Suppressor macrophage treated with lipopolysaccharide for 1 hour (primary cell): ENCODE results near the gene PRAF2.

ENCODE experiments used
- DNase-seq, 3 donors: peaks; one replicate each; pipeline ENCODE4 v3.0.0-alpha.2; 2020 to 2022

PRAF2 gene

GRCh38 chrX:49041744-49042580 is 31.8 kb downstream of the PRAF2 start:
- DNase-seq, result peak; percentile 31 to 47 (median 38)

GRCh38 chrX:49040376-49040955 is 33.3 kb downstream of the PRAF2 start:
- DNase-seq, result no peak

- DNase-seq, result peak; percentile 78 to 82 (median 79)
These were observed 34.0 kb downstream of the PRAF2 start for GRCh38 chrX:49039598-49040375.

- peak; percentile 21 to 24 (median 23) for DNase-seq
These were observed 35.8 kb downstream of the PRAF2 start for GRCh38 chrX:49037883-49038475.

GRCh38 chrX:49030283-49030682 is 43.5 kb downstream of the PRAF2 start:
- DNase-seq, result no peak

- DNase-seq, result no peak
These were observed 43.9 kb downstream of the PRAF2 start for GRCh38 chrX:49029876-49030275.
